Ovary (tissue), 3 donors: Measurements from ENCODE around the gene USP43.

Experiments used
- EP300 ChIP-seq: sonication (generic); formaldehyde crosslinking; IDR thresholded peaks from one replicate; pipeline ENCODE4 v1.6.1; 2017; ENCODE audit warnings: antibody characterized with exemption
- POLR2A ChIP-seq: fragments of 450-650 bp; IDR thresholded peaks from one replicate; pipeline ENCODE4 v1.6.1; 2017; ENCODE audit warnings: antibody characterized with exemption, mild to moderate bottlenecking, moderate library complexity
- TF ChIP-seq, protein P1 (sequence below), 3 donors: fragments of 450-650 bp in 2 of 3; fragments of 200-600 bp in 1 of 3; IDR thresholded peaks; one replicate each; pipeline versions ENCODE4 v1.5.1 to v1.8.0; 2016 to 2022; ENCODE audit warnings: antibody characterized with exemption in 3 of 3, mild to moderate bottlenecking in 1 of 3
- donor health status: DM: no; HTN: no; CAD: no.

DNA sequence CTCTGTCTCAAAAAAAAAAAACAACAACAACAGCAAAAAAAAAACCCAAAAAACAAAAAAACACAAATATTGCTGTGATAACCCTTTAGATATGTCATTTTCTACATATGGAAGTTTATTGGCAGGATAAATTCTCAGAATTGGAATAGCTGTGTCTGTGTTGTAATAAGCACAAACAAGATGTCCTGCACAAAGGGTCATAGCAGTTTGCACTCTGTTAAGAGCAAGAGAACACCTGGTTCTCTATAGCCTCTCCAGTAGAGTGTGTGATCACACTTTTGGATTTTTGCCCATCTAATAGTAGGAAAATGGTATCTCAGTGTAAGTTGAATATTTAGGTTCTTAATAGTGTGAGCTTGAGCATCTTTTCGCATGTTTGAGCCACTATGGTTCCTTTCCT is 60.4 kb downstream of the USP43 start:
- TF ChIP-seq, protein P1, sequence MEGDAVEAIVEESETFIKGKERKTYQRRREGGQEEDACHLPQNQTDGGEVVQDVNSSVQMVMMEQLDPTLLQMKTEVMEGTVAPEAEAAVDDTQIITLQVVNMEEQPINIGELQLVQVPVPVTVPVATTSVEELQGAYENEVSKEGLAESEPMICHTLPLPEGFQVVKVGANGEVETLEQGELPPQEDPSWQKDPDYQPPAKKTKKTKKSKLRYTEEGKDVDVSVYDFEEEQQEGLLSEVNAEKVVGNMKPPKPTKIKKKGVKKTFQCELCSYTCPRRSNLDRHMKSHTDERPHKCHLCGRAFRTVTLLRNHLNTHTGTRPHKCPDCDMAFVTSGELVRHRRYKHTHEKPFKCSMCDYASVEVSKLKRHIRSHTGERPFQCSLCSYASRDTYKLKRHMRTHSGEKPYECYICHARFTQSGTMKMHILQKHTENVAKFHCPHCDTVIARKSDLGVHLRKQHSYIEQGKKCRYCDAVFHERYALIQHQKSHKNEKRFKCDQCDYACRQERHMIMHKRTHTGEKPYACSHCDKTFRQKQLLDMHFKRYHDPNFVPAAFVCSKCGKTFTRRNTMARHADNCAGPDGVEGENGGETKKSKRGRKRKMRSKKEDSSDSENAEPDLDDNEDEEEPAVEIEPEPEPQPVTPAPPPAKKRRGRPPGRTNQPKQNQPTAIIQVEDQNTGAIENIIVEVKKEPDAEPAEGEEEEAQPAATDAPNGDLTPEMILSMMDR (IDR thresholded peaks at IDR 0.05), result no peak
- TF ChIP-seq POLR2A (no peak), EP300 (no peak)
